Cardiac fibroblast (primary cell): ENCODE results near the gene TRPM3.

Experiments
- DNase-seq, 2 donors: peaks; one replicate each; pipeline versions ENCODE4 v3.0.0 to v3.0.0-alpha.2; 2010; ENCODE audit warnings: low read depth in 2 of 2
- H3K4me3 ChIP-seq, 2 donors: replicated peaks in 1 of 2; 1 replicate in 1 of 2; 2 replicates in 1 of 2; pipeline ENCODE4 v1.5.1; 2011; ENCODE audit warnings: low read depth in 2 of 2, low read length in 2 of 2, mild to moderate bottlenecking in 2 of 2, moderate library complexity in 1 of 2
- CTCF ChIP-seq: IDR thresholded peaks from one replicate; pipeline ENCODE4 v1.5.1; 2011; ENCODE audit warnings: low read depth, mild to moderate bottlenecking, low read length, inconsistent platforms

The TRPM3 gene

GRCh38 chr9:71090896-71091295 lies 30.5 kb downstream of the TRPM3 start:
- no peak for DNase-seq
- no peak for TF ChIP-seq CTCF
- no peak overlapping the region for H3K4me3 ChIP-seq

GRCh38 chr9:71079451-71079850 lies 42.0 kb downstream of the TRPM3 start:
- no peak for TF ChIP-seq CTCF
- peak; percentile 18 to 33 for DNase-seq
- H3K4me3 ChIP-seq = no peak overlapping the region

- H3K4me3 ChIP-seq = no peak overlapping the region
- TF ChIP-seq CTCF = no peak
- DNase-seq = no peak
These were observed 45.3 kb downstream of the TRPM3 start for GRCh38 chr9:71076096-71076495.

GRCh38 chr9:71073494-71073893 lies 47.9 kb downstream of the TRPM3 start:
- H3K4me3 ChIP-seq = no peak overlapping the region
- DNase-seq = no peak
- no peak for TF ChIP-seq CTCF

GRCh38 chr9:71072587-71072986 lies 48.8 kb downstream of the TRPM3 start:
- TF ChIP-seq CTCF = no peak
- no peak overlapping the region for H3K4me3 ChIP-seq
- no peak for DNase-seq

- DNase-seq = no peak
- H3K4me3 ChIP-seq = no peak overlapping the region
- TF ChIP-seq CTCF = no peak
These were observed 49.8 kb downstream of the TRPM3 start for GRCh38 chr9:71071633-71072032.

GRCh38 chr9:71058660-71059059 lies 62.8 kb downstream of the TRPM3 start:
- TF ChIP-seq CTCF = no peak
- no peak overlapping the region for H3K4me3 ChIP-seq
- no peak for DNase-seq
